Measurements from ENCODE around the gene IGSF8. TPM values are rescaled to one million over a fixed set of nuclear protein-coding genes. Genes with fewer than 3 reads are reported as not detected.

The IGSF8 gene
- total RNA-seq, 1 experiment from 2014 or later = 101 TPM

DNA sequence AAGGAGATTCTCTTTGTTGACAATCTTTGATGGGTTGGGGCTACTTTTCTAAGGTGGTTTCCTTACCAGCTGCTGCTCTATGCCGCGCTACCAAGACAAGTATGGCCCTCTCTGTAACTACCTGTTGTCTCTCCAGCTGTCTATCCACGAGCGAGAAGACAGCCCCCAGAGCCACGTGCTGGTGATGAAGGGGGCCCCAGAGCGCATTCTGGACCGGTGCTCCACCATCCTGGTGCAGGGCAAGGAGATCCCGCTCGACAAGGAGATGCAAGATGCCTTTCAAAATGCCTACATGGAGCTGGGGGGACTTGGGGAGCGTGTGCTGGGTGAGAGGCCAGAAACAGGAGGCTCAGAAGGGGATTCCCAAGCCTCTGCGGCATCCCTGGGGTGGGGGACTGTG, 31.5 kb upstream of the IGSF8 start (continued):
- TF ChIP-seq, protein P1, sequence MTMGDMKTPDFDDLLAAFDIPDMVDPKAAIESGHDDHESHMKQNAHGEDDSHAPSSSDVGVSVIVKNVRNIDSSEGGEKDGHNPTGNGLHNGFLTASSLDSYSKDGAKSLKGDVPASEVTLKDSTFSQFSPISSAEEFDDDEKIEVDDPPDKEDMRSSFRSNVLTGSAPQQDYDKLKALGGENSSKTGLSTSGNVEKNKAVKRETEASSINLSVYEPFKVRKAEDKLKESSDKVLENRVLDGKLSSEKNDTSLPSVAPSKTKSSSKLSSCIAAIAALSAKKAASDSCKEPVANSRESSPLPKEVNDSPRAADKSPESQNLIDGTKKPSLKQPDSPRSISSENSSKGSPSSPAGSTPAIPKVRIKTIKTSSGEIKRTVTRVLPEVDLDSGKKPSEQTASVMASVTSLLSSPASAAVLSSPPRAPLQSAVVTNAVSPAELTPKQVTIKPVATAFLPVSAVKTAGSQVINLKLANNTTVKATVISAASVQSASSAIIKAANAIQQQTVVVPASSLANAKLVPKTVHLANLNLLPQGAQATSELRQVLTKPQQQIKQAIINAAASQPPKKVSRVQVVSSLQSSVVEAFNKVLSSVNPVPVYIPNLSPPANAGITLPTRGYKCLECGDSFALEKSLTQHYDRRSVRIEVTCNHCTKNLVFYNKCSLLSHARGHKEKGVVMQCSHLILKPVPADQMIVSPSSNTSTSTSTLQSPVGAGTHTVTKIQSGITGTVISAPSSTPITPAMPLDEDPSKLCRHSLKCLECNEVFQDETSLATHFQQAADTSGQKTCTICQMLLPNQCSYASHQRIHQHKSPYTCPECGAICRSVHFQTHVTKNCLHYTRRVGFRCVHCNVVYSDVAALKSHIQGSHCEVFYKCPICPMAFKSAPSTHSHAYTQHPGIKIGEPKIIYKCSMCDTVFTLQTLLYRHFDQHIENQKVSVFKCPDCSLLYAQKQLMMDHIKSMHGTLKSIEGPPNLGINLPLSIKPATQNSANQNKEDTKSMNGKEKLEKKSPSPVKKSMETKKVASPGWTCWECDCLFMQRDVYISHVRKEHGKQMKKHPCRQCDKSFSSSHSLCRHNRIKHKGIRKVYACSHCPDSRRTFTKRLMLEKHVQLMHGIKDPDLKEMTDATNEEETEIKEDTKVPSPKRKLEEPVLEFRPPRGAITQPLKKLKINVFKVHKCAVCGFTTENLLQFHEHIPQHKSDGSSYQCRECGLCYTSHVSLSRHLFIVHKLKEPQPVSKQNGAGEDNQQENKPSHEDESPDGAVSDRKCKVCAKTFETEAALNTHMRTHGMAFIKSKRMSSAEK (CRISPR knock-in tag; IDR thresholded peaks at IDR 0.05; ENCODE audit: borderline replicate concordance) = no peak
- TF ChIP-seq ZNF423 (CRISPR knock-in tag; IDR thresholded peaks at IDR 0.05) (no peak), ZNF219 (CRISPR knock-in tag; IDR thresholded peaks at IDR 0.05; ENCODE audit: borderline replicate concordance) (no peak), FOXJ3 (CRISPR knock-in tag; IDR thresholded peaks at IDR 0.05; ENCODE audit: borderline replicate concordance) (no peak), ZNF396 (CRISPR knock-in tag; IDR thresholded peaks at IDR 0.05; ENCODE audit: borderline replicate concordance) (no peak), EMX1 (CRISPR knock-in tag; IDR thresholded peaks at IDR 0.05) (no peak), TEAD4 (CRISPR knock-in tag; IDR thresholded peaks at IDR 0.05) (no peak), JUN (CRISPR knock-in tag; IDR thresholded peaks at IDR 0.05) (no peak)
- TF ChIP-seq, protein P2, sequence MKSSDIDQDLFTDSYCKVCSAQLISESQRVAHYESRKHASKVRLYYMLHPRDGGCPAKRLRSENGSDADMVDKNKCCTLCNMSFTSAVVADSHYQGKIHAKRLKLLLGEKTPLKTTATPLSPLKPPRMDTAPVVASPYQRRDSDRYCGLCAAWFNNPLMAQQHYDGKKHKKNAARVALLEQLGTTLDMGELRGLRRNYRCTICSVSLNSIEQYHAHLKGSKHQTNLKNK (CRISPR knock-in tag; IDR thresholded peaks at IDR 0.05) = no peak
- TF ChIP-seq, protein P3, sequence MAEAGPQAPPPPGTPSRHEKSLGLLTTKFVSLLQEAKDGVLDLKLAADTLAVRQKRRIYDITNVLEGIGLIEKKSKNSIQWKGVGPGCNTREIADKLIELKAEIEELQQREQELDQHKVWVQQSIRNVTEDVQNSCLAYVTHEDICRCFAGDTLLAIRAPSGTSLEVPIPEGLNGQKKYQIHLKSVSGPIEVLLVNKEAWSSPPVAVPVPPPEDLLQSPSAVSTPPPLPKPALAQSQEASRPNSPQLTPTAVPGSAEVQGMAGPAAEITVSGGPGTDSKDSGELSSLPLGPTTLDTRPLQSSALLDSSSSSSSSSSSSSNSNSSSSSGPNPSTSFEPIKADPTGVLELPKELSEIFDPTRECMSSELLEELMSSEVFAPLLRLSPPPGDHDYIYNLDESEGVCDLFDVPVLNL (CRISPR knock-in tag; IDR thresholded peaks at IDR 0.05; ENCODE audit: borderline replicate concordance, low read depth) = no peak
- TF ChIP-seq, protein P4, sequence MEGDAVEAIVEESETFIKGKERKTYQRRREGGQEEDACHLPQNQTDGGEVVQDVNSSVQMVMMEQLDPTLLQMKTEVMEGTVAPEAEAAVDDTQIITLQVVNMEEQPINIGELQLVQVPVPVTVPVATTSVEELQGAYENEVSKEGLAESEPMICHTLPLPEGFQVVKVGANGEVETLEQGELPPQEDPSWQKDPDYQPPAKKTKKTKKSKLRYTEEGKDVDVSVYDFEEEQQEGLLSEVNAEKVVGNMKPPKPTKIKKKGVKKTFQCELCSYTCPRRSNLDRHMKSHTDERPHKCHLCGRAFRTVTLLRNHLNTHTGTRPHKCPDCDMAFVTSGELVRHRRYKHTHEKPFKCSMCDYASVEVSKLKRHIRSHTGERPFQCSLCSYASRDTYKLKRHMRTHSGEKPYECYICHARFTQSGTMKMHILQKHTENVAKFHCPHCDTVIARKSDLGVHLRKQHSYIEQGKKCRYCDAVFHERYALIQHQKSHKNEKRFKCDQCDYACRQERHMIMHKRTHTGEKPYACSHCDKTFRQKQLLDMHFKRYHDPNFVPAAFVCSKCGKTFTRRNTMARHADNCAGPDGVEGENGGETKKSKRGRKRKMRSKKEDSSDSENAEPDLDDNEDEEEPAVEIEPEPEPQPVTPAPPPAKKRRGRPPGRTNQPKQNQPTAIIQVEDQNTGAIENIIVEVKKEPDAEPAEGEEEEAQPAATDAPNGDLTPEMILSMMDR (IDR thresholded peaks at IDR 0.05) = no peak
- TF ChIP-seq, protein P5, sequence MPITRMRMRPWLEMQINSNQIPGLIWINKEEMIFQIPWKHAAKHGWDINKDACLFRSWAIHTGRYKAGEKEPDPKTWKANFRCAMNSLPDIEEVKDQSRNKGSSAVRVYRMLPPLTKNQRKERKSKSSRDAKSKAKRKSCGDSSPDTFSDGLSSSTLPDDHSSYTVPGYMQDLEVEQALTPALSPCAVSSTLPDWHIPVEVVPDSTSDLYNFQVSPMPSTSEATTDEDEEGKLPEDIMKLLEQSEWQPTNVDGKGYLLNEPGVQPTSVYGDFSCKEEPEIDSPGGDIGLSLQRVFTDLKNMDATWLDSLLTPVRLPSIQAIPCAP (CRISPR knock-in tag; IDR thresholded peaks at IDR 0.05) = no peak

DNA sequence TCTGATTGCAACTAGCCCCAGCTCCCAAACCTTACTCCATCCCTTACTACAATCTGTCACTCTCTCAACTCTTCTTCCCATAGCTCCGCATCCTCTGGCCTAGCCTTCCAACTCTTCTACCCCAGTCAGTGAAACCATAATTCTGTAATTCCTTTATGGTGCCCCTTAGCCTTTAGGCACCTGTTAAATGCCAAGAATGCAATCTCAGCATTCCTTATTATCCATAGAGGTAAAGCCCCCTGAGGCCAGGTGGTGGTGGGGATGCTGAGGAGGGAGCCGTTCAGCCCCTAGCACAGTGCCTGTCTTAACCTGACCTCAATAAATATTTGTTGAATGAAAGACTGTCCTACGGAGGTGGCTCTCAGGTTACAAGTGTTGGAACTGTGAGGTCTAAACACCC, 31.1 kb upstream of the IGSF8 start:
- POLR2A ChIA-PET = no interaction called here
- TF ChIP-seq TEAD1 (CRISPR knock-in tag; IDR thresholded peaks at IDR 0.05) (no peak), ZNF671 (CRISPR knock-in tag; IDR thresholded peaks at IDR 0.05) (no peak), JAZF1 (CRISPR knock-in tag; IDR thresholded peaks at IDR 0.05) (no peak), RELA (CRISPR knock-in tag; IDR thresholded peaks at IDR 0.05; ENCODE audit: borderline replicate concordance) (no peak), SP1 (CRISPR knock-in tag; conservative IDR thresholded peaks at IDR 0.05) (no peak), ZNF219 (CRISPR knock-in tag; IDR thresholded peaks at IDR 0.05; ENCODE audit: borderline replicate concordance) (no peak), ETV6 (CRISPR knock-in tag; IDR thresholded peaks at IDR 0.05) (no peak)
- TF ChIP-seq, protein P6, sequence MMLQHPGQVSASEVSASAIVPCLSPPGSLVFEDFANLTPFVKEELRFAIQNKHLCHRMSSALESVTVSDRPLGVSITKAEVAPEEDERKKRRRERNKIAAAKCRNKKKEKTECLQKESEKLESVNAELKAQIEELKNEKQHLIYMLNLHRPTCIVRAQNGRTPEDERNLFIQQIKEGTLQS (CRISPR knock-in tag; conservative IDR thresholded peaks at IDR 0.05) = no peak
- TF ChIP-seq, protein P7, sequence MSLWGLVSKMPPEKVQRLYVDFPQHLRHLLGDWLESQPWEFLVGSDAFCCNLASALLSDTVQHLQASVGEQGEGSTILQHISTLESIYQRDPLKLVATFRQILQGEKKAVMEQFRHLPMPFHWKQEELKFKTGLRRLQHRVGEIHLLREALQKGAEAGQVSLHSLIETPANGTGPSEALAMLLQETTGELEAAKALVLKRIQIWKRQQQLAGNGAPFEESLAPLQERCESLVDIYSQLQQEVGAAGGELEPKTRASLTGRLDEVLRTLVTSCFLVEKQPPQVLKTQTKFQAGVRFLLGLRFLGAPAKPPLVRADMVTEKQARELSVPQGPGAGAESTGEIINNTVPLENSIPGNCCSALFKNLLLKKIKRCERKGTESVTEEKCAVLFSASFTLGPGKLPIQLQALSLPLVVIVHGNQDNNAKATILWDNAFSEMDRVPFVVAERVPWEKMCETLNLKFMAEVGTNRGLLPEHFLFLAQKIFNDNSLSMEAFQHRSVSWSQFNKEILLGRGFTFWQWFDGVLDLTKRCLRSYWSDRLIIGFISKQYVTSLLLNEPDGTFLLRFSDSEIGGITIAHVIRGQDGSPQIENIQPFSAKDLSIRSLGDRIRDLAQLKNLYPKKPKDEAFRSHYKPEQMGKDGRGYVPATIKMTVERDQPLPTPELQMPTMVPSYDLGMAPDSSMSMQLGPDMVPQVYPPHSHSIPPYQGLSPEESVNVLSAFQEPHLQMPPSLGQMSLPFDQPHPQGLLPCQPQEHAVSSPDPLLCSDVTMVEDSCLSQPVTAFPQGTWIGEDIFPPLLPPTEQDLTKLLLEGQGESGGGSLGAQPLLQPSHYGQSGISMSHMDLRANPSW (CRISPR knock-in tag; conservative IDR thresholded peaks at IDR 0.05; ENCODE audit: low read depth) = no peak
- TF ChIP-seq, protein P3 (CRISPR knock-in tag; IDR thresholded peaks at IDR 0.05; ENCODE audit: borderline replicate concordance, low read depth) = no peak
- TF ChIP-seq, protein P8, sequence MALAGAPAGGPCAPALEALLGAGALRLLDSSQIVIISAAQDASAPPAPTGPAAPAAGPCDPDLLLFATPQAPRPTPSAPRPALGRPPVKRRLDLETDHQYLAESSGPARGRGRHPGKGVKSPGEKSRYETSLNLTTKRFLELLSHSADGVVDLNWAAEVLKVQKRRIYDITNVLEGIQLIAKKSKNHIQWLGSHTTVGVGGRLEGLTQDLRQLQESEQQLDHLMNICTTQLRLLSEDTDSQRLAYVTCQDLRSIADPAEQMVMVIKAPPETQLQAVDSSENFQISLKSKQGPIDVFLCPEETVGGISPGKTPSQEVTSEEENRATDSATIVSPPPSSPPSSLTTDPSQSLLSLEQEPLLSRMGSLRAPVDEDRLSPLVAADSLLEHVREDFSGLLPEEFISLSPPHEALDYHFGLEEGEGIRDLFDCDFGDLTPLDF (CRISPR knock-in tag; IDR thresholded peaks at IDR 0.05) = no peak
- TF ChIP-seq, protein P9, sequence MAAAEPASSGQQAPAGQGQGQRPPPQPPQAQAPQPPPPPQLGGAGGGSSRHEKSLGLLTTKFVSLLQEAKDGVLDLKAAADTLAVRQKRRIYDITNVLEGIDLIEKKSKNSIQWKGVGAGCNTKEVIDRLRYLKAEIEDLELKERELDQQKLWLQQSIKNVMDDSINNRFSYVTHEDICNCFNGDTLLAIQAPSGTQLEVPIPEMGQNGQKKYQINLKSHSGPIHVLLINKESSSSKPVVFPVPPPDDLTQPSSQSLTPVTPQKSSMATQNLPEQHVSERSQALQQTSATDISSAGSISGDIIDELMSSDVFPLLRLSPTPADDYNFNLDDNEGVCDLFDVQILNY (CRISPR knock-in tag; IDR thresholded peaks at IDR 0.05) = no peak

More for the DNA sequence above, 31.1 kb upstream of the IGSF8 start:
- CTCF ChIA-PET = interaction anchor here (1.8 kb wide), 1 partner anchor 33 kb away, joined by 4 read pairs; no protein-coding TSS in a partner anchor
- H3K4me3 Mint-ChIP-seq = no peak overlapping the region
- H3K27ac Mint-ChIP-seq = no peak overlapping the region
- DNase-seq (ENCODE audit: low spot score) (no peak), ATAC-seq (no peak)
- peaks cover 36% of the 10 kb centered on the region for H3K36me3 Mint-ChIP-seq
- H3K27me3 Mint-ChIP-seq (ENCODE audit: low read depth) = no peaks in the 10 kb centered on the region
- H3K4me1 Mint-ChIP-seq = peaks cover 5% of the 10 kb centered on the region
- no peaks in the 10 kb centered on the region for H3K9me3 Mint-ChIP-seq

Measured in WTC11 (cell line).